ENCODE measurements around the gene SP5. TPM values are rescaled to one million over a fixed set of nuclear protein-coding genes. Genes with fewer than 3 reads are reported as not detected.

Gene SP5
- total and polyA plus RNA-seq, 9 of the 15 experiments (the other 6 are each of a cell fraction or from before 2014, with no cell fraction given): 0.03 to 1.7 (median 0.16) TPM; not detected in 1

- TF ChIP-seq ZNF184 (CRISPR knock-in tag; IDR thresholded peaks at IDR 0.05) (no peak), HOXB6 (CRISPR knock-in tag; IDR thresholded peaks at IDR 0.05; ENCODE audit: borderline replicate concordance) (no peak), NCOA6 (IDR thresholded peaks at IDR 0.05) (no peak), ZHX1 (conservative IDR thresholded peaks at IDR 0.05; ENCODE audit: low read length) (no peak), SMARCB1 (IDR thresholded peaks at IDR 0.05; ENCODE audit: insufficient read length, low read depth) (no peak), BRF1 (IDR thresholded peaks at IDR 0.05; ENCODE audit: borderline replicate concordance, extremely low read depth, insufficient read length) (no peak), HMG20A (CRISPR knock-in tag; conservative IDR thresholded peaks at IDR 0.05) (no peak), CUX1 (CRISPR knock-in tag; IDR thresholded peaks at IDR 0.05) (0 out of 2 replicates have a peak, but pooled peaks have one; percentile 8), ZNF436 (CRISPR knock-in tag; IDR thresholded peaks at IDR 0.05) (no peak), NR3C1 (CRISPR knock-in tag; IDR thresholded peaks at IDR 0.05) (no peak), FOXK2 (conservative IDR thresholded peaks at IDR 0.05 in 1 of 2, IDR thresholded peaks at IDR 0.05 in 1 of 2; ENCODE audit: low read depth in 2 of 2) (no peak), ZNF79 (CRISPR knock-in tag; IDR thresholded peaks at IDR 0.05; ENCODE audit: low read depth) (no peak), ZNF232 (CRISPR knock-in tag; IDR thresholded peaks at IDR 0.05) (no peak), NFIC (IDR thresholded peaks at IDR 0.05) (peak; percentile 55; the same call in 1 of the 2 replicates), TCF7L2 (IDR thresholded peaks at IDR 0.05; ENCODE audit: low read depth, low read length) (no peak), TAF7 (tag; IDR thresholded peaks at IDR 0.05) (no peak), PML (IDR thresholded peaks at IDR 0.05; ENCODE audit: low read length) (peak; percentile 64), ZBTB7A (IDR thresholded peaks at IDR 0.05; ENCODE audit: borderline replicate concordance, control insufficient read depth, low read depth, low read length) (peak; percentile 20; the same call in 1 of the 2 replicates)
- TF ChIP-seq, protein P1, sequence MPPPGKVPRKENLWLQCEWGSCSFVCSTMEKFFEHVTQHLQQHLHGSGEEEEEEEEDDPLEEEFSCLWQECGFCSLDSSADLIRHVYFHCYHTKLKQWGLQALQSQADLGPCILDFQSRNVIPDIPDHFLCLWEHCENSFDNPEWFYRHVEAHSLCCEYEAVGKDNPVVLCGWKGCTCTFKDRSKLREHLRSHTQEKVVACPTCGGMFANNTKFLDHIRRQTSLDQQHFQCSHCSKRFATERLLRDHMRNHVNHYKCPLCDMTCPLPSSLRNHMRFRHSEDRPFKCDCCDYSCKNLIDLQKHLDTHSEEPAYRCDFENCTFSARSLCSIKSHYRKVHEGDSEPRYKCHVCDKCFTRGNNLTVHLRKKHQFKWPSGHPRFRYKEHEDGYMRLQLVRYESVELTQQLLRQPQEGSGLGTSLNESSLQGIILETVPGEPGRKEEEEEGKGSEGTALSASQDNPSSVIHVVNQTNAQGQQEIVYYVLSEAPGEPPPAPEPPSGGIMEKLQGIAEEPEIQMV (tag; conservative IDR thresholded peaks at IDR 0.05; ENCODE audit: low read depth): no peak
Measured at GRCh38 chr2:170743530-170744239, 28.5 kb downstream of the SP5 start (continued).
